GM12878 (cell line): ENCODE results near the gene SETD9.

Source experiments
- BRCA1 ChIP-seq: IDR thresholded peaks from 2 replicates; pipeline ENCODE4 v1.6.1; 2011; ENCODE audit warnings: low read depth, low read length, improper control_type of control experiment
- KAT2A ChIP-seq: conservative IDR thresholded peaks from 2 replicates; pipeline ENCODE4 v1.6.1; 2011; ENCODE audit warnings: low read depth, low read length; ENCODE audit not compliant: control insufficient read depth
- RFX5 ChIP-seq: IDR thresholded peaks from 2 replicates; pipeline ENCODE4 v1.6.1; 2011; ENCODE audit warnings: low read depth, low read length, improper control_type of control experiment
- TF ChIP-seq, protein P1 (sequence below): fragments of 450-650 bp; IDR thresholded peaks from 2 replicates; pipeline ENCODE4 v1.6.1; 2016; ENCODE audit warnings: mild to moderate bottlenecking
- TF ChIP-seq, protein P2 (sequence below): IDR thresholded peaks from 2 replicates; pipeline ENCODE4 v1.6.1; 2012; ENCODE audit warnings: low read depth, low read length, improper control_type of control experiment
- TF ChIP-seq, protein P3 (sequence below): IDR thresholded peaks from 2 replicates; pipeline ENCODE4 v1.6.1; 2012; ENCODE audit warnings: low read depth, low read length, improper control_type of control experiment

DNA sequence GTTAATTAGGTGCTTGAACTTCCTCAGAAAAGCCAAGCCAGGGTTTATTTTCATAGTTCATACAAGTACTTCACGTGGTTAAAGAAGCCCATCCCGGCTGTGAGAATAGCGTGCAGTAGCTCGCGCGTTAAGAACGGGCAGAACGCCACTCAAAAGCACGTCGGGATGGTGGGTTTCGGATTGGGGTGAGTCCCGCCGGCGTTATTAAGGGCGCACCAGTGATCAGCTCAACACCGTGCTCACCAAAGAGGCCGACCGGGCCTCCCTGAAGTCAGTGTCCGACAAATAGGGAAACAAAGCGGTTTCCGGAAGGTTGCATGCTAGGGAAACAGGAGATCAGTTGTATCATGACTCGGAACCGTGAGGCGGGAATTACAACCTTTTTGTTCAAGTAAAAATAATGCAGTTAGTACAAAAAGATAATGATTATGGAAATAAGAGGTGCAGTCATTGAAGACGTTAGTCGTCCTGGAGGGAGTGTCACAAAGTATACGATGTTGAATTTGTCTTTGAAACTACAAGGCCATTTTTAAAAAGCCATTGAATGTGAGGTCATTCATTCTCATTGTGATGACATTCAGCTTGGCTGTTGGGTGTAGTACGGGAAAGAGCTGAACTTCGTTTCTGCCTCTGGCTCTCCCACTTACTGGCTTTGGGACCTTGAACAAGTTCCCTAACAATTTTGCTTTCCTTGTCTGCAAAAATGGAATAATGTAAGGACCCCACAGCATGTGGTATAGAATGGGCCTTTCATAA, 992 bp downstream of the SETD9 start:
- TF ChIP-seq BRCA1 (no peak), KAT2A (no peak), RFX5 (no peak)
- TF ChIP-seq, protein P1, sequence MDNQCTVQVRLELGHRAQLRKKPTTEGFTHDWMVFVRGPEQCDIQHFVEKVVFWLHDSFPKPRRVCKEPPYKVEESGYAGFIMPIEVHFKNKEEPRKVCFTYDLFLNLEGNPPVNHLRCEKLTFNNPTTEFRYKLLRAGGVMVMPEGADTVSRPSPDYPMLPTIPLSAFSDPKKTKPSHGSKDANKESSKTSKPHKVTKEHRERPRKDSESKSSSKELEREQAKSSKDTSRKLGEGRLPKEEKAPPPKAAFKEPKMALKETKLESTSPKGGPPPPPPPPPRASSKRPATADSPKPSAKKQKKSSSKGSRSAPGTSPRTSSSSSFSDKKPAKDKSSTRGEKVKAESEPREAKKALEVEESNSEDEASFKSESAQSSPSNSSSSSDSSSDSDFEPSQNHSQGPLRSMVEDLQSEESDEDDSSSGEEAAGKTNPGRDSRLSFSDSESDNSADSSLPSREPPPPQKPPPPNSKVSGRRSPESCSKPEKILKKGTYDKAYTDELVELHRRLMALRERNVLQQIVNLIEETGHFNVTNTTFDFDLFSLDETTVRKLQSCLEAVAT: peak; percentile 52; the same call in 1 of the 2 replicates
- TF ChIP-seq, protein P2, sequence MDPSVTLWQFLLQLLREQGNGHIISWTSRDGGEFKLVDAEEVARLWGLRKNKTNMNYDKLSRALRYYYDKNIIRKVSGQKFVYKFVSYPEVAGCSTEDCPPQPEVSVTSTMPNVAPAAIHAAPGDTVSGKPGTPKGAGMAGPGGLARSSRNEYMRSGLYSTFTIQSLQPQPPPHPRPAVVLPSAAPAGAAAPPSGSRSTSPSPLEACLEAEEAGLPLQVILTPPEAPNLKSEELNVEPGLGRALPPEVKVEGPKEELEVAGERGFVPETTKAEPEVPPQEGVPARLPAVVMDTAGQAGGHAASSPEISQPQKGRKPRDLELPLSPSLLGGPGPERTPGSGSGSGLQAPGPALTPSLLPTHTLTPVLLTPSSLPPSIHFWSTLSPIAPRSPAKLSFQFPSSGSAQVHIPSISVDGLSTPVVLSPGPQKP: no peak
- TF ChIP-seq, protein P3, sequence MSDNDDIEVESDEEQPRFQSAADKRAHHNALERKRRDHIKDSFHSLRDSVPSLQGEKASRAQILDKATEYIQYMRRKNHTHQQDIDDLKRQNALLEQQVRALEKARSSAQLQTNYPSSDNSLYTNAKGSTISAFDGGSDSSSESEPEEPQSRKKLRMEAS: no peak; the same call in 1 of the 2 replicates
